ENCODE data around the gene VRK1.

Gene VRK1

GRCh38 chr14:96922986-96923385, 125.8 kb downstream of the VRK1 start:
- no peak overlapping the region for H3K4me3 ChIP-seq (ENCODE audit: control insufficient read depth, low read depth, low read length)
- no peak for TF ChIP-seq CTCF (conservative IDR thresholded peaks at IDR 0.05; ENCODE audit: control insufficient read depth, insufficient read depth, low read depth, low read length)
- DNase-seq (ENCODE audit: low read depth) = no peak

DNA sequence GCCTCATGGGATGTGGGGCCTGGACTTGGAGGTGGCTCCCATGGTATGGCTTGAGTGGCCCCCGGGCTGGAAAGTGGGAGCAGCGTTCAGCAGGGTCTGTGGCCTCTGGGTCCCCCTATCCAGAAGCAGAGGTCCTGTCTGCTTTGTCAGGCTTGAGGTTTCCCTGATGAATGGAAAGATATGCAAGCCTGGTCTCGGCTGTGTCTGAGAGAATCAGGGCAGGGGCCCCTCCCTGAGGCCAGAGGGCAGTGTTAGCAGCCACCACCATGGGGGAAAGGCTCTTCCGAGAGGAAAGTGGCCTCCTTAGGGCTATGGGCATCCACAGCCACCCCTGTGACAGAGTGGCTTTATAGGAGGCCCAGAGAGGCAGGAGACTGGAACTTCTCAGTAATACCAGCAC, 128.2 kb downstream of the VRK1 start:
- DNase-seq (ENCODE audit: low read depth) = no peak
- no peak overlapping the region for H3K4me3 ChIP-seq (ENCODE audit: control insufficient read depth, low read depth, low read length)
- no peak for TF ChIP-seq CTCF (conservative IDR thresholded peaks at IDR 0.05; ENCODE audit: control insufficient read depth, insufficient read depth, low read depth, low read length)

DNA sequence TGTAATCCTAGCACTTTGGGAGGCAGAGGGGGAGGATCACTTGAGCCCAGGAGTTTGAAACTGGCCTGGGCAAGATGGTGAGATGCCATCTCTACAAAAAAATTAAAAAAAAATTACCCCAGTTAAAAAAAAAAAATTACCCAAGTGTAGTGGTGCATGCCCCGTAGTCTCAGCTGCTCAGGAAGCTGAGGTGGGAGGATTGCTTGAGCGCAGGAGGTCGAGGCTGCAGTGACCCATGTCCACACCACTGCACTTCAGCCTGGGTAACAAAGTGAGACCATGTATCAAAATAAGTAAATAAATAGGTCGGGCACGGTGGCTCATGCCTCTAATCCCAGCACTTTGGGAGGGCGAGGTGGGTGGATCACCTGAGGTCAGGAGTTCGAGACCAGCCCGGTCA, 128.8 kb downstream of the VRK1 start:
- TF ChIP-seq CTCF (conservative IDR thresholded peaks at IDR 0.05; ENCODE audit: control insufficient read depth, insufficient read depth, low read depth, low read length) = no peak
- H3K4me3 ChIP-seq (ENCODE audit: control insufficient read depth, low read depth, low read length) = no peak overlapping the region
- DNase-seq (ENCODE audit: low read depth) = no peak

DNA sequence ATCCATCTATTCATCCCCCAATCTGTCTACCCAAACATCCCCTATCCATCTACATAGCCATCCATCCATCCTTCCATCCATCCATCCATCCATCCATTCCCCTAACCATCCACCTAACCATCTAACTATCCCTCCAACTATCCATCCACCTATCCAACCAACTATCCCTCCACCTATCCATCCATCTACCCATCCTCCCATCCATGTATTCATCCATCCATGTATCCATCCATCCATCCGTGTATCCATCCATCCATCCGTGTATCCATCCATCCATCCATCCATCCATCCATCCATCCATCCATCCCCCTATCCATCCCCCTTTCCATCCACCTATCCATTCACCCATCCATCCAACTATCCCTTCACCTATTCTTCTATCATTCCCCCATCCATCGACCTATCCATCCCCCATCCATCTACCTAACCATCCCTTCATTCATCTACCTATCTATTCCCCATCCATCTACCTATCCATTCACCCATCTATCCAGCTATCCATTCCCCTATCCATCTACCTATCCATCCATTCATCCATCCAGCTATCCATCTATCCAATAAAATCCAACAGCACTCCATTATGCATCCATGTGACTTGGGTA, 131.7 kb downstream of the VRK1 start:
- no peak for TF ChIP-seq CTCF (conservative IDR thresholded peaks at IDR 0.05; ENCODE audit: control insufficient read depth, insufficient read depth, low read depth, low read length)
- no peak overlapping the region for H3K4me3 ChIP-seq (ENCODE audit: control insufficient read depth, low read depth, low read length)
- DNase-seq (ENCODE audit: low read depth) = no peak

- no peak for TF ChIP-seq CTCF (conservative IDR thresholded peaks at IDR 0.05; ENCODE audit: control insufficient read depth, insufficient read depth, low read depth, low read length)
- no peak for DNase-seq (ENCODE audit: low read depth)
Measured at GRCh38 chr14:96929950-96930349, 132.8 kb downstream of the VRK1 start.

DNA sequence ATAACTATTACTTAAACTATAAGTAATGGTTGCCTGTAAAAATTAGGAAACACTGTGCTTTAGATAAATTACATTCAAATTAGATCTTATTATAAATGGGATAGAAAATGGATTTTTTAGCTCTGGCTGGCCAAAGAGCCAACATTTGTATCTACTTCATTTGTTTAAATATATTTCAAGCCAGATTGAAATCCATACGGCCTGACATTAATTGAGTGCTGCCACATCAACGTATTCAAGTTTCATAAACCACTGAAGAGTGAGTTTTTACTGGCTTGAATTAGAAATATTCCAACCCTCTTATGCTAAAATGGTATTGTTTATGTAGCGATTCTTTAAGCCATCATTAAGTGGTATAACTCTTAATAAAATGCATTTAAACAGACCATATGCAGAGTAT, 133.3 kb downstream of the VRK1 start:
- no peak for TF ChIP-seq CTCF (conservative IDR thresholded peaks at IDR 0.05; ENCODE audit: control insufficient read depth, insufficient read depth, low read depth, low read length)
- no peak overlapping the region for H3K4me3 ChIP-seq (ENCODE audit: control insufficient read depth, low read depth, low read length)
- no peak for DNase-seq (ENCODE audit: low read depth)

More at GRCh38 chr14:96929950-96930349, 132.8 kb downstream of the VRK1 start:
- no peak overlapping the region for H3K4me3 ChIP-seq (ENCODE audit: control insufficient read depth, low read depth, low read length)

Measured in fibroblast of mammary gland (primary cell).